ENCODE measurements around the gene JMJD1C.

JMJD1C gene

DNA sequence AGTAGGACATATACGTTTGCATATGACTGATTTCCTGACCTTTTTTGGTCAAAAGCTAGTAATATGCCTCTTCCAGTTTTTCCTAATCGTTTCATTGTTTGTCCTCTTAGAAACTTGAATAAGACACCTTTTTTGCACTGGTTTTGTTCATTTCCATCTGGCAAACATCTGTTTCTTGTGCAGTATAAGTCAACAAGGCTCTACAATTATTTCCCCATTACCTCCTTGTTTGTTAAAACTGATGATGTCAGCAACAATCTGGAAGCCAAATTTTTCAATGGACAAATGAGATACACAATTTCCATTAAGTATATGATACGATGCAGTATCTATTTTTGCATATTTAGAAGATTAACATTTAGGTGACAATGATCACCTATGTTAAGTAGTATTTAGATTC is 183.8 kb downstream of the JMJD1C start:
- DNase-seq = no peak

DNA sequence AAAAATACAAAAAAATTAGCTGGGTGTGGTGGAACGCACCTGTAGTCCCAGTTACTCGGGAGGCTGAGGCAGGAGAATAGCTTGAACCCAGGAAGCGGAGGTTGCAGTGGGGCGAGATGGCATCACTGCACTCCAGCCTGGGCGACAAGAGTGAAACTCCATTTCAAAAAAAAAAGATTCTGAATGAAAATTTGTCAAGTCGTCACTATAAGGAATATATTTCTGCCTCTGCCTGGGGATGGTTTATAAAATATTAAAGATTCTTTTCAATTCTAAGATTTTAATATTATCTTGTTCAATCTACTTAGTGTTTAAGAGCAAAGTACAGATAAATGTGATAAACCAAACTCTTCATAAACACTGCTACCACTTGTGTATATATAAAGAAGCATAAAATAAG is 185.4 kb downstream of the JMJD1C start:
- DNase-seq = no peak

GRCh38 chr10:63275094-63275493 is 190.7 kb downstream of the JMJD1C start:
- DNase-seq = no peak

GRCh38 chr10:63273577-63273976 is 192.2 kb downstream of the JMJD1C start:
- no peak for DNase-seq

- DNase-seq = peak; percentile 79
These were observed 196.8 kb downstream of the JMJD1C start for GRCh38 chr10:63268798-63269503.

- no peak for DNase-seq
These were observed 197.5 kb downstream of the JMJD1C start for GRCh38 chr10:63268149-63268797.

DNA sequence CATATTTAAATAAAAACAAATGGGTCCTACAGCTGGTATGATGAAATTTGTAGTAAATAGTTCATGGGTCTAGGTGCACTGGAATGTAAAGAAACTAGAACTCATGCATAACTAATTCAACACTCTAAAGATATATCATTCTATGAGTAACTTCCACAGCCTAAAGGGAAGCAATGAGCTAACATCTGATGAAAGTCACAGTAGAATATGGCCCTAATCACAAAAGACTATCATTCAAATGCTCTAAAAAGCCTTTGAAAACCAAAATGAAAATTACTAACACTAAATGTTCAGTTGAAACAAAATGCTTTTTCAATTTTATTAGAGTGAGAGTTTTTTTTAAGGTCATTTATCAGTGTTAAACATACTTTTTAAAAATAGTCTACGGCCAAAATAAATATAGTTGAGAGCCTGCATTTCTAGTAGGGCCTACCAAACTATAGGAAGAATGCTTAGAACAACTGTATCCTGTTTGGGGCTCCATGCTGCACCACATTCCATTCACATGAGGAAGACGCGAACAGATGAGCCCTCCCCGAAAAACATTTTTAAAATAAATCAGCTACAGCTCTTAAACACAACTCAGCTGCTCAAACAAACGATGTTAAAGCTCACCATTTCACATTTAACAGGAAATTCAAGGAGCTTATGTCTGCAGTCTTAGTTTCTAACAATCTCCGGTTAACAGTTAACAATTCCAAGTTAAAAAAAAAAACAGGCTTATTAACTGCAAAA is 198.2 kb downstream of the JMJD1C start:
- DNase-seq = no peak

DNA sequence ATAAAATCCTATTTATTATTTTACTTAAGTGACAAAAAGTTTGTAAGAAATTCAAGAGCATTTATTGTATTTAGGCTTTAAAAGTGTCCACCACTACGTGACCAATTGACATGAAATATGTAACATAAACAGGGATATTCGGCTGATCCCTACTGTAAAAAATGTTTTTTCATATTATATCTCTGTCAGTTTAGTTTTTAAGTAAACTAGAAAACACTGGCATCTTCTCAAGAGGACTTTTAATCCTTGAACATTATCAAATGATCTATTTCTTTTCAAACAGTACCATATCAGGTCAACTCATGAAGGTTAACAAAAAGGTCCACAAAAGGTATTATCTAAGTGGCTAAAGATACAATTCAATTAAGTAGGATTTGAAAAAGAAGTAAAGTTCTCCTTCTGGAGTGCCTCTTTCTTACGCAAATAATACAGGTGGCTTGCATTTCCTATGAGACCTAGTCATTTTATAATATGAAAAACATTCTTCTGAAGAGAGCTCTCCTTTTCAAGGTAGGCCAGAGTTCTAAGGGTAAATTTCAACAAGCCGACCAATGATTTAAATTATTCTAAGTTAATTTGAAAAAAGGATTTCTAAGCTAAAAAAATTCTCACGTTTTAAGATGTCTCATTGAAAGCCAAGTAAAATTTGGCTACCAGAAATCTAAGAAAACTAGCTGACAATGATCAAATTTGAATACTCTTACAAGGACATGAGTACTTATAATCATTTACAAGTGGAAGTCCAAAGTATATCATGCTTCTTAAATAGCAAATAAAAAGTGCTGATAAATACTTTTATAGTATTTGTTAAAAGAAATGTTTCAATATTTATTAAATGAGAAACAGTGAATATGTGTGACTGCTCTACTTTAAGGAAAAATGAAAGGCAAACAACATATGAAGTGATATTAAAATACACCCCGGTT is 199.1 kb downstream of the JMJD1C start:
- no peak for DNase-seq

GRCh38 chr10:63265683-63266235 is 200.0 kb downstream of the JMJD1C start:
- DNase-seq = no peak

- DNase-seq = peak; percentile 54
These were observed 200.6 kb downstream of the JMJD1C start for GRCh38 chr10:63265222-63265617.

- DNase-seq = no peak
These were observed 201.1 kb downstream of the JMJD1C start for GRCh38 chr10:63264617-63265221.

DNA sequence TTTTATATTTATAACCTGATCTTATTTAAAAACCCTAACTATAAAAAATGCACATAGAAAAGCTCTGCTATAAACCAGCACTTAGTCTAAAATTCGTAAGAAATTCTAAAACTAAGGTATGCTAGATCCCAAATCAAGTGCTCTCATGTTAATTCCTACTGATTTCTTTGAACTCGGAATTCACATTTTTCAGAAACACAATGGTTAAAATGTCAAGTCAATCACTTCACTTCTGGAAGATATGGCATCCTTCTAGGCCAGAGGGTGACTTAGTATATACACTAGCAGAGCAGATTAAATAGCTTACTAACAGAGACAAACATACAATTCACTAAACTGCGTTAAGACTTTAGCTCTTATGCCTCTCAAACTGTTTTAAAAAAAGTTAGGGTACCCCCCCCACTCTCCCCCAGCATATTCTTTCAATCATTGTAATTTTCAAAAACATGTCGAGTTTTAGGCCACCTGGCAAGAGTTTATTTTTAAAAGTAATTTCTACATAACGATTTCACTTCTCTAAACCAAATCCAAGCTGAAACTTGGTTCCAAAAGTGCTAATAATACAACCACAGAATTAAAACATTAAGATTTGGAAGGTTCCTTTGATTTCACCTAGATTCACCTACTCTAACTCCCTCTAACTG is 203.2 kb downstream of the JMJD1C start:
- DNase-seq = no peak

- no peak for DNase-seq
These were observed 204.3 kb downstream of the JMJD1C start for GRCh38 chr10:63261496-63261895.

- no peak for DNase-seq
These were observed 204.9 kb downstream of the JMJD1C start for GRCh38 chr10:63260860-63261251.

DNA sequence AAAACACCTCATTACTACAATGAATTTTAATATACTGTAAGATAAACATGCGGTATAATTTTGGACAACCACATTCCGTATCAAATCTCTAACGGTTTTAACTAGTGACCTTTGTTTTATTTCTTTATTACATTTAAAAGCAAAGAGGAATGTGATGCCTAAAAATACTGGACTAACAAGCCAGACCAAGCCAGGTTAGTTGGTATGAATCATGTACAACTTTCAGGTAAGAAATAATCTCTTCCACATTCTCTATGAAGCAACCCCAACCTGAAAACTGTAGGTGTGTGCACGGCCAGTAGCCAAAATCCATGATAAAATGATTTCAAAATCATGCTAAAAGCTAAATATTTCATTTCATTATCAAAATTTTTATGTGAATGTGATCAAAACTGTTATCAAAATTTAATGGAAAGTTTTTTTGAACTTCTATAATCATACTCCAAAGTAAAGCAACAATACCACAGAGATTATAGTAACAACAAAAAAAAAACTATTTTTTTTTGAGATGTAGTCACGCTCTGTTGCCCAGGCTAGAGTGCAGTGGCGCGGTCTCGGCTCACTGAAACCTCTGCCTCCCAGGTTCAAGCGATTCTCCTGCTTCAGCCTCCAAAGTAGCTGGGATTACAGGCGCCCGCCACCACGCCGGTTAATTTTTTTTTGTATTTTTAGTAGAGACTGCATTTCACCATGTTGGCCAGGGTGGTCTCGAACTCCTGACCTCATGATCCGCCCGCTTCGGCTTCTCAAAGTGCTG is 205.5 kb downstream of the JMJD1C start:
- DNase-seq = no peak

DNA sequence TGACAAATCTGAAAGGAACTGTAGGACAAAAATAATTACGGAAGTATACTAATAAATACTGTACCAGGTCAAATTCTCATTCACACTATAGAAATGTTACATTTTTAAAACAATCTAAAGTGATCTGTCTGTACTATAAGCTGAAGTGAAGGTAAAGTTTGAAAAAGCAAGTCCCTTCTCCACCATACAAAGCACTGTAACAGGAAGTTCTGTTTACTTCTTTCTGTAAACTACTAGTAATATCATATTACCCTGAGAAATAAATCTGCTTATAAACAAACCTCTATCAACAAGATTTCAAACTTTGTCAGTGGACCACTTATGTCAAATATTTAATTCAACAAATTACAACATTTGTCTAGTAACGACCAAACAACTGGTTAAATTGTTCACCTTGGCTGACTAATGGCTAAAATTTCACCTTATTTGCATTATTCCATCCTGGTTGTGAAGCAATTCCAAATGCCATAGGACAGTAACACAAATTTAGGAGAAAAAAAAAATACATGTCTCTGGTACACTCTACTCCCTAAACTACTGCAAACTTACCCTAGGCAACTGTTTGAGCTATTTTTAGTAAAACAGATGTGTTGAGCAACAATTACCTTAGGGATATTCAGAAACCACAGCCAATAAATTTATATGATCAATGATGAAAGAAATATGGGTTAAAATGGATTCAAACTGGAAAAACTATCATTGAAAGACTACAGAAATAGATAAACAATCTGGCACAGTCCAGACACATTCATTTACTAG is 206.7 kb downstream of the JMJD1C start:
- no peak for DNase-seq

- no peak for DNase-seq
These were observed 208.0 kb downstream of the JMJD1C start for GRCh38 chr10:63257778-63258177.

- DNase-seq = no peak
These were observed 209.6 kb downstream of the JMJD1C start for GRCh38 chr10:63256009-63256773.

- DNase-seq = no peak
These were observed 210.5 kb downstream of the JMJD1C start for GRCh38 chr10:63255316-63255715.
